Ishikawa (cell line): ENCODE measurements around the gene HNF1B.

Experiments
- CEBPB ChIP-seq: IDR thresholded peaks from 2 replicates; pipeline ENCODE4 v1.6.1; 2012
- CREB1 ChIP-seq: IDR thresholded peaks from 2 replicates; pipeline ENCODE4 v1.6.1; 2012; ENCODE audit warnings: low read depth
- EGR1 ChIP-seq: IDR thresholded peaks from 2 replicates; pipeline ENCODE4 v1.6.1; 2012
- EP300 ChIP-seq: IDR thresholded peaks from 2 replicates; pipeline ENCODE4 v1.6.1; 2012; ENCODE audit warnings: borderline replicate concordance
- FOXM1 ChIP-seq: IDR thresholded peaks from 2 replicates; pipeline ENCODE4 v1.6.1; 2012; ENCODE audit warnings: low read depth, borderline replicate concordance
- MAX ChIP-seq: IDR thresholded peaks from 2 replicates; pipeline ENCODE4 v1.6.1; 2012
- NFIC ChIP-seq: IDR thresholded peaks from 2 replicates; pipeline ENCODE4 v1.6.1; 2012
- RAD21 ChIP-seq: IDR thresholded peaks from 2 replicates; pipeline ENCODE4 v1.6.1; 2012; ENCODE audit warnings: low read depth
- REST ChIP-seq: IDR thresholded peaks from 2 replicates; pipeline ENCODE4 v1.6.1; 2012; ENCODE audit warnings: low read depth, mild to moderate bottlenecking
- TAF1 ChIP-seq: IDR thresholded peaks from 2 replicates; pipeline ENCODE4 v1.6.1; 2012; ENCODE audit warnings: low read depth, mild to moderate bottlenecking
- TCF12 ChIP-seq: IDR thresholded peaks from 2 replicates; pipeline ENCODE4 v1.6.1; 2012; ENCODE audit warnings: low read depth
- TEAD4 ChIP-seq: IDR thresholded peaks from 2 replicates; pipeline ENCODE4 v1.6.1; 2012
- TF ChIP-seq, protein P1 (sequence below): IDR thresholded peaks from 2 replicates; pipeline ENCODE4 v1.6.1; 2012

HNF1B gene

DNA sequence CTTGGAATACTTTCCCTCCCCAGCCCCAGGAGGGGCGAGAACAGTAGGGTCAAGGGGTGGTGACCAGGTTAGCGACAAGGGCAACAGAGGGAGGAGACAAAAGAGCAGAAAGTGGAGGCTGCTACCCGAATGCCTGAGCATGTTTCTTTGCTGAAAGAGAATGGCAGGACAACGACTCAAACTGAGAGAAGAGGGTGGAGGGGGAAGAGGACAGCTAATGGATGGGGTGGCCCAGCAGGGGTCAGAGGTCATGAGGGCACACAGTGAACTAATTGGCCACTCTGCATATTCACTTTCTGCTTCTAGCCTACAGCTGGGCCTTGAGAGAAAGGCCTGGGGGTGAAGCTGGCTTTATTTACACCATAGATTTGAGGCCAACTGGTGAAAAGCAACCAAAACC is 82.5 kb downstream of the HNF1B start:
- TF ChIP-seq CREB1 (no peak), NFIC (no peak), REST (no peak), TAF1 (no peak), EP300 (no peak), EGR1 (no peak), RAD21 (no peak), FOXM1 (no peak), MAX (no peak), CEBPB (no peak)
- TF ChIP-seq, protein P1, sequence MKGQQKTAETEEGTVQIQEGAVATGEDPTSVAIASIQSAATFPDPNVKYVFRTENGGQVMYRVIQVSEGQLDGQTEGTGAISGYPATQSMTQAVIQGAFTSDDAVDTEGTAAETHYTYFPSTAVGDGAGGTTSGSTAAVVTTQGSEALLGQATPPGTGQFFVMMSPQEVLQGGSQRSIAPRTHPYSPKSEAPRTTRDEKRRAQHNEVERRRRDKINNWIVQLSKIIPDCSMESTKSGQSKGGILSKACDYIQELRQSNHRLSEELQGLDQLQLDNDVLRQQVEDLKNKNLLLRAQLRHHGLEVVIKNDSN = no peak

DNA sequence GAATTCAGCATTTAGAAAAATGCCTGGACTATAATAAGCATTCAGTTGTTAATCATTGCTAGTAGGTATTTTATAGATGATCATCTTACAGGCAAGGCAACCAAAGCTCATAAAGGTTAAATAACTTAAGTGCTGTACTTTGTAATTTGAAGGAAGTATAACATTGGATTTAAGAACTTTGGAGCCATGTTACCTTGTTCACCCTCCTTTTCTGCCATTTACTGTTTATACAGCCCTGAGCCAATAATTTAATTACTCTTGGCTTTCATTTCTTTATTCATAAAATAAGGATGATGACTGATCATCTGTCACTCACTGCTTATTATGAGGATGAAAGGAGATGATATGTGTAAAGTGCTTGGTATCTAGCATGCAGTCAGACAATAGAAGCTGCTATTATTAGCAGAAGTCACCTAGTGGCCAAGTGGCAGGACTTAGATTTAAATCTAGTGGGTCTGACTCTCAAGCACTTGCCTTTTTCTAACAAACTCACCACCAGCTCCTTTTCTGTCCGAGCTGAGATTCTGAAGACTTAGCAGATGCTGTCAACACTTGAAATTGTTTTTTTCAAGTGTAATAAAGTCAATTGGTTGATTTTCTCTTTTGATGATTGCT is 83.4 kb downstream of the HNF1B start:
- no peak for TF ChIP-seq TAF1
- no peak for TF ChIP-seq EGR1
- TF ChIP-seq RAD21 = no peak
- TF ChIP-seq MAX = no peak
- TF ChIP-seq REST = no peak
- no peak for TF ChIP-seq NFIC
- no peak for TF ChIP-seq TEAD4
- no peak for TF ChIP-seq CREB1
- no peak for TF ChIP-seq TCF12

GRCh38 chr17:37659925-37660324 is 84.9 kb downstream of the HNF1B start:
- TF ChIP-seq RAD21 (no peak), EGR1 (no peak)

DNA sequence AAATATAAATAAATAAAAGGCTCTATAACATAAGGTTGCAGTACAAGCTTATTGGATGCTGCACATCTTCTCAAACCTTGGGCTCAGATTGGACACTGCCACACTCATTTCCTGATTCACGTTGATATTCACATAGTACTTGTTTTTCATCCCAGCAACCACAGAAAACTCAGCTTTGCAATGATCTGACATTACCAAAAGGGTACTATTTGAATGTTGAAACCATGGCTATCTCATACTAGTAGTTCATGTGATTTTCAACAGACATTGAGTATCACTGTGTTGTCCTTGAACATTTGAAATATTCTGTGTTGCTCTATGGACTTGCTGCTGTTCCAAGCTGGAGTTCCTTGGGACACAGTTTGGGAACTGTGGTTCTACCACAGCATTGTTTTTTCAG is 87.7 kb downstream of the HNF1B start:
- TF ChIP-seq EP300 (no peak), RAD21 (no peak), TCF12 (no peak), CEBPB (no peak), REST (no peak), MAX (no peak), TEAD4 (no peak)
- TF ChIP-seq, protein P1 = no peak

- TF ChIP-seq EP300 (no peak), CREB1 (no peak), TEAD4 (no peak), NFIC (no peak), REST (no peak)
Measured at GRCh38 chr17:37651849-37652248, 93.0 kb downstream of the HNF1B start.
